Measurements from ENCODE around the gene RABGAP1L.

Gene RABGAP1L

DNA sequence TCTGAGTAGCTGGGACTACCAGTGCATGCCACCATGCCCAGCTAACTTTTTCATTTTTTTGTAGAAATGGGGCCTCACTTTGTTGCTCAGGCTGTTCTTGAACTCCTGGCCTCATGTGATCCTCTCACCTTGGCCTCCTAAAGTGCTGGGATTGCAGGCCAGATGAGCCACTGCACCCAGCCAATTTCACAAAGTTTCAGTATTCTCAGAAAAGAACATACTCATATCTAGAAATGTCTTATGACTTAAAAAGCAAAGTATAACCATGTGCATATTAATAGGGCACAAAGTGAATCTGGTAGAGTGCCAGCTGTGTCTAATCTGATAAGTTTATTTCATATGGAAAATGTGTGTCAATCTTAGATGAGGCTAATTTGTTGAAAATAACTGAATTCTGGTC lies 752.9 kb downstream of the RABGAP1L start:
- DNase-seq (ENCODE audit: low spot score) (no peak), FAIRE-seq (no peak)

DNA sequence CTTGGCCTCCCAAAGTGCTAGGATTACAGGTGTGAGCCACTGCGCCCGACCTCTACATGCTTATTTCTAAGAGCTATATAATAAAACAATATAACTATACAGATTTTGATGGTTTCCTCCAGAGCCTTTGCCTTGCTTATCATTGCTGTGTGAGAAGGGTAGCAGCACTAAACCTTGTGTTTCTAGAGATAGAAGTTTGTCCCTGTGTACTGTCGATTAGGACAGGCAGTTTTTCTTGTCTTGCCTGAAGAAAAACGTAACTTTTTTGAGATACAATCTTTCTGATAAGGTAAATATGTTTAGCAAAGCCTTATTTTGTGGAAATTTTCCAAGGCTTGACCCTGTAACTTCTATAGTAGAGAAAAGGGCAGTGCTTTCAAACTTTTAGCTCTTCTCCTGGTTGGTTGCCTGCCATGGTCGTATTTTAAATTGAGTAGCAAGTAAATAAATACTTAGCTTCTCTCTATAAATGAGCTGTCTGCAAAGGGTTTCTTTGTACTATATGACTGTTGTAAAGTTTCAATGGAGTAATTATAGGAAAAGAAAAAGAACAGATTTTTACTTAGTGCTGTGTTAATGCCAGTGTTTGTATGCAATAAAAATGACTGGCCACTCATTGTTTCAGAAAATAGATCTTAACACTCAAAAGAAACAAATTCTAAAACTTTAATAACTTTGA lies 754.0 kb downstream of the RABGAP1L start:
- DNase-seq (ENCODE audit: low spot score) (no peak), FAIRE-seq (no peak)

DNA sequence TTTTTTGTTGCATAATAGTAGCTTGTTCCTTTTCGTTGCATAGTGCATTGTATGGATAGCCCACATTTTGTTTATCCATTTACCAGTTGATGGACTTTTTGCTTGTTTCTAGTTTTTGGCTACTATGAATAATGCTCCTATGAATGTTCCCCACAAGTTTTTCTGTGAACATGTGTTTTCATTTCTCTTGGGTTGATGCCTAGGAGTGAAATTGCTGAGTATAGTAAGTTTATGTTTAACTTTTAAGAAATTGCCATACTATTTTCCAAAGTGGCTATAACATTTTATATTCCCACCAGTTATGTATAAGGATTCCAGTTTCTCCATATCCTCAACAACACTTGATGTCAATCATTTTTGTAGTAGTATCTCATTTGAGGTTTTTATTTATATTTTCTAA lies 755.7 kb downstream of the RABGAP1L start:
- FAIRE-seq = no peak
- no peak for DNase-seq (ENCODE audit: low spot score)

DNA sequence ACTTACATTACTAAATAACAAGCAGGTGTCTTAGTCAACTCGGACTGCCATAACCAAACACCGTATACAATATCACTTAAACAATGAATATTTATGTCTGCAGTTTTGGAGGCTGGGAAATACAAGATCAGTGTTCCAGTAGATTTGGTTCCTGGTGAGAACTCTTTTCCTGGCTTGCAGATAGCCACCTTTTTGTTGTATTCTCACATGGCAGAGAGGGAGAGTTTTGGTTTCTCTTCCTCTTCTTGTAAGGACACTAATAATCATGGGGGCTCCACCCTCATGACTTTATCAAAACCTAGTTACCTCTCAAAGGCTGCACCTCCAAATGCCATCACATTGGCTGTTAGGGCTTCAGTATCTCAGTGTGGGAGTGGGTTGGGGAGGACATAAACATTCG lies 757.5 kb downstream of the RABGAP1L start:
- DNase-seq (ENCODE audit: low spot score) = no peak
- FAIRE-seq = no peak

DNA sequence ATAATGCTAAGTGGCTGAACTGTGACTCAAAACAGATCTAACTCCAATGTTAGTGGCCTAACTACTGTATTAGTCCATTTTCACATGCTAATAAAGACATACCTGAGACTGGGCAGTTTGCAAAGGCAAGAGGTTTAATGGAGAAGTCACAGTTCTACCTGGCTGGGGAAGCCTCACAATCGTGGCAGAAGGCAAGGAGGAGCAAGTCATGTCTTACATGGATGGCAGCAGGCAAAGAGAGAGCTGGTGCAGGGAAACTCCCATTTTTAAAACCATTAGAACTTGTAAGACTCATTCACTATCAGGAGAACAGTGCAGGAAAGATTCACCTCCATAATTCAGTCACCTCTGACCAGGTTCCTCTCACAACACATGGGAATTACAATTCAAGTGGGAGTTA lies 760.8 kb downstream of the RABGAP1L start:
- FAIRE-seq (no peak), DNase-seq (ENCODE audit: low spot score) (no peak)

DNA sequence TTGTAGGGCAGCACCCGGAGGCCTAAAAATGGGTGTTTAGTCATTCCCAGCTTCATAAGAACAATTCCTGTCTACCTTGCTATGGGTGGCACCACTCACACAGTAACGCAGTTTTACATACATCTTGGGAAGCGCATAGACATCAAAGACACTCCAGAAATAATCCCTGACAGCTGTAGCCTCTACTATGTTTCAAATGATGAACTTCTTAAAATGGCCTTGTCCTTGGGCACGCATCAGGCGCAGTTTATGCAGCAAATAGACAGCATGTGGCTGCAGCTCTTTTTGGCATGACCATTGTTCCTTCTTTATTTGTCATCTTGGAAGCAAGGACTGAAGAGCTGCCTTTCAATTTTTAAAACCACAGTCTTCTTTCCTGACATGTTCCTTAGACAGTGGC lies 762.8 kb downstream of the RABGAP1L start:
- FAIRE-seq = no peak
- DNase-seq (ENCODE audit: low spot score) = no peak

DNA sequence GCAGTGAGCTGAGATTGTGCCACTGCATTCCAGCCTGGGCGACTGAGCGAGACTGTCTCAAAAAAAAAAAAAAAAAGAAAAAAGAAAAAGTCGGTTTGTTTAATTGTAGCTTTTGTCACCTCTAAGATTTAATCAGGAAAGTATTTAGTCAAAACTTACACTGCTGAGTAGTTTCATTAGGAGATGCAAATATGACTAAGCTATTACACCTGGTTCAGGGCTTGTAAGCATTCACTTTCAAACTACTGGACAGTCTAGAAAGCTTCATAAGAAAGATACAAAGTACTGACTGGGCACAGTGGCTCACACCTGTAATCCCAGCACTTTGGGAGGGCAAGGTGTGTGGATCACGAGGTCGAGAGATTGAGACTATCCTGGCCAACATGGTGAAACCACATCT lies 764.5 kb downstream of the RABGAP1L start:
- DNase-seq (ENCODE audit: low spot score) (no peak), FAIRE-seq (no peak)

DNA sequence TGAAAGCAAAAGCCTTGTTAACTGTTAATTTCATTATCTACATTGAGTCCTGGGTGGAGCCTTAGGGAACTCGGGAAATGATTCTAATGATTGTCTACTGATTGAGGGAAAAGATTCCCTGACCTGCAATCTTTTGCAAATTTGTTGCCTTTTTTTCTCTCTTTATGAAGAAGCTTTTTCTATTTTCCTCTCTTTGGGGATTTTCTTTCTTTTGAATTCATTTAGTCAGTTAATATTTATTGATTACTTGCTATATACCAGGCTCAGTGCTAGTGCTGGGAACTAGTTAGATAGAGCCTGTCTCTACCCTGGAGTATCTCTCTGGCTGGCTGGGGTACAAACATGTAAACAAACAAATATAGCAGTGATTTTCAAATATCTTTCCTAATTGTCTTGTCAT lies 769.2 kb downstream of the RABGAP1L start:
- DNase-seq (ENCODE audit: low spot score) = no peak
- no peak for FAIRE-seq

DNA sequence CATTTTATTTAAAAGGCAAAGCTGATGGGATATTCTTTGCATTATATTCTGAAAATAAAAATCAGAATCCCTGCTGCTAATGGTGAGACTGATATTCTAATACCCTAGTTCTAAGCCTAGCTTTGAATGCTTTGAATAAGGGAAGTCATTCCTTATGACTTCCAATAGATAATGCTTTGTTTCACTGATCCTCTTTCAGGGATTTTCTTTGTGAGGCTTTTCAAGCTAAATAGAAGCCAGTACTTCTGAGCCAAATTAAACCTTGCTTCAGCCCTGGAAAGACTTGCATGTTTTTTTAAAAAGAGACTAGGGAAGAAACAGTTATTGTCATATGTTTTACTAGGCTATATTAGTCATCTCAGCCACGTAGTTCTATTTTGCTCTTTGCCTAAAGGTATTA lies 771.9 kb downstream of the RABGAP1L start:
- no peak for FAIRE-seq
- DNase-seq (ENCODE audit: low spot score) = no peak

DNA sequence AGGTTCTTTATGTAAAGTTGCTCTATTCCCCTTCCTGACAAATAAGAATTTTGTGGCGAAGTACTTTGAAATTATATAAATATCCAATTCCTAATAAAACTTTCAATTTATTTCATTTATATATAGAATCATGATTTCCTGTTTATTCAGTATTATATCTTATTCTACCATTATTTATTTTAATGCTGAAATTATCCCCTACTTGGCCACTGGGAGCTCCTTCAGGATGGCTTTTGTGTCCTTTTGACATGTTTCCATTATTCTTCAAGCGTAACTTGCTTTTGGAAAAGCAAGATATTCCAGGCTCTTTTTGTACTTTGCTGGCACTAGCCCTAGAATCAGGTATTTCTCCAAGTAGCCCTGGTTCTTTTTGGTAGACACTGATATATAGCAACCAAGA lies 773.3 kb downstream of the RABGAP1L start:
- DNase-seq (ENCODE audit: low spot score) (no peak), FAIRE-seq (no peak)

DNA sequence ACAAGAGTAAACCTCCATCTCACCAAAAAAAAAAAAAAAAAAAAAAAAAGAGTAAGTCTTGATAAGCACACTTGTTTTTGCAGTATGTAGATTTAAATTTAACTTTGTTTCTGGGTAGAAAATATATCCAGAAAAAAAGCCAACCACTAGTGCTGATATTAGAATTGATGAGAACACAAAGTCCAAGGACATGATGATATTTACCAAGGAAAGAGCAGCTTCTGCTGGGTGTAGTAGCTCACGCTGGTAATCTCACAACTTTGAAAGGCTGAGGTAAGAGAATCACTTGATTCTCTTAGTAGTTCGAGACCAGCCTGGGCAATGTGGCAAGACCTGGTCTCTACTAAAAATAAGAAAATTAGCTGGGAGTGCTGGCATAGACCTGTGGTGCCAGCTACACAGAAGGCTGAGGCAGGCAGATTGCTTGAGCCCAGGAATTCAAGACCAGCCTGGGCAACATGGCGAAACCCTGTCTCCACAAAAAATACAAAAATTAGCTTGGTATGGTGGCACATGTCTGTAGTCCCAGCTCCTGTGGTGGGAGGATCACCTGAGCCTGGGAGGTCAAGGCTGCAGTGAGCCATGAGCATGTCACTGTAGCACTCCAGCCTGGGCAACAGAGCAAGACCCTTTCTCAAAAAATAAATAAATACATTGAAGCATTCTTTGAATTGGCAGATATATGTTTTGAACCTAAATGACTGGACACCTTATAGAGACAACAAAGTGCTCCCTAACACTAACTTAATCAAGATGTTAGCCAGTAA lies 776.8 kb downstream of the RABGAP1L start:
- DNase-seq (ENCODE audit: low spot score) = no peak
- no peak for FAIRE-seq

DNA sequence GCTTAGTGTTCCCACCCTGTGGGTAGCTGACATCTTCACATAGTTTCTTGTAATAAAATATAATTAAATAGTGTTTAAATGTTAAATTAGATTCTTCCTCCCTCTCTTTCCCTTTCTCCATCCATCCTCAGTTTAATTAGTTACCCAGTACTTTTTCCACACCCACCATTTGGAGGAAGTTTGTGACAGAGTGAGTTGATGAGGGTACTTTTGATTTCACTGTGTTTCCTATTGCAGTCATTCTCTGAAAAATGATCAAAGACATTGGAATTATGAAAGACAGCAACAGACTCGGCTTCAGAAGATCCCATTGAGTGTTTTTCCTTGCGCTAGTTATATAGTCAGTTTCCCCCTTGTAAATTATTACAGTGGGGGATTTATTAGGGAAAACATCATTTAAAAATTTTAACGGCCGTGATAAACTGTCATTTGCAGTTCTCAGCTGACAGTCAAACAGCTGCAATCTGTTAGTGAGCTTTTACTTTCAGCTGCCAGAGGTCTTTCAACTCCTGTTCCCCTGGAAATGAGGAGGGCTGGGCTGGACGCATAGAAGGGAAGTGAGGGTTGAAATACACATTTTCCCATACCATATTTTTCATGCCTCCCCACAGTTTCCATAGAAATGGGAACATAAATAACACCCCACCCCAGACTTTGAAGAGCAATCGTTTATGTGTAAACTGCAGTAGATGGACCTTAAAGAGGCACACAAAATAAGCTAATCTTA lies 779.1 kb downstream of the RABGAP1L start:
- FAIRE-seq (no peak), DNase-seq (ENCODE audit: low spot score) (no peak)

DNA sequence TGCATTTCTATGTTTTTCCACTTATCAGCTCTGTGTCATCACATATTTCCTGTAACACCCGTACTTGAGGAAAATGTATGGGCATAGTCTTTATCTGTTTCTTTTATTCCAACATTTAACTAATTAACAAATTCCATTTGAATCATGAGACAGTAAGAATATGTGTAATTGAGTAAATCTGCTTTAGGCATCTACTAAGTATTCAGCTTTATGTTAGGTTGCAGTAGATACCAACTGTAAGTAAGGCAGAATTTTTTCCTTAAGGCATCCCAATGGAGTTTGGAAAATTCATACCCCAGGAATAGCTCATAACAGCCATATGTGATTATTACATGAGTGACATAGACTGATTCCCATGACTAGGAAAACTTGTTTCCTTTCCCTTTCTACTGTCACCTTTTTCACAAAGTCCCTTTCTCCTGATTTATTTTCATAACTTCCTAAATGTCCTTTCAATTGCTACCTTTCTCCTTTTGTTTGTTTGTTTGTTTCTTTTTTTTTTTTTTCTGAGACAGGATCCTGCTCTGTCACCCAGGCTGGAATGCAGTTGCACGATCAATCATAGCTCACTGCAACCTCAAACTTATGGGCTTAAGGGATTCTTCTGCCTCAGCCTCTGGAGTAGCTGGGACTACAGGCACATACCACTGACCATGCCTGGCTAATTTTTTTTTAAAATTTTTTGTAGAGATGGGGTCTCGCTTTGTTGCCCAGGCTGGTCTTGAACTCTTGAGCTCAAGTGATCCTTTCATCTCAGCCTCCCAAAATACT lies 780.6 kb downstream of the RABGAP1L start:
- FAIRE-seq (no peak), DNase-seq (ENCODE audit: low spot score) (no peak)

DNA sequence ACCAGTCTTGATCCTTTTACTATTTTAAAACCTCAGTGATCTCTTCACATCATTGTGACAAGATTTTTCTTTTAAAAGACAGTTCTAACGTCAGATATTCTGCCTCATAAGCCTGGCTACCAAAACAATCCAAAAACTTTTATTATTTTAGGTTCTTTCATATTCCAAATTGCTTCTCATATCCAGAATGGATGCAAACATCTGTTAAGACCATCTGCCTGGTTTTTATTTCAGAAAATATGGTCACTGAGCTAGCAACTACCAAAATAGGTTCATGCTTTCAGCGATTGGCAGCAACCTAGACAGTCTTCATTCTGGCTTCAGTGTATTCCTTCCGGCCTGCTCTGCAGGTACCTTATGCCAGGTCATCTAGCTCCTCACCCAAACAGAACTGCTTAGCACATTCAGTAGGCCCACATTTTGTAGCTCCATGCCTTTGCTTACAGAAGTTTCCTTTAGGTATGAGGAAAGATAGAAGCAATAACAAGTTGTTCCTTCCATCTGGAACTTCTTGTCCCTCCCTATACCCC lies 781.4 kb downstream of the RABGAP1L start:
- FAIRE-seq (no peak), DNase-seq (ENCODE audit: low spot score) (no peak)

DNA sequence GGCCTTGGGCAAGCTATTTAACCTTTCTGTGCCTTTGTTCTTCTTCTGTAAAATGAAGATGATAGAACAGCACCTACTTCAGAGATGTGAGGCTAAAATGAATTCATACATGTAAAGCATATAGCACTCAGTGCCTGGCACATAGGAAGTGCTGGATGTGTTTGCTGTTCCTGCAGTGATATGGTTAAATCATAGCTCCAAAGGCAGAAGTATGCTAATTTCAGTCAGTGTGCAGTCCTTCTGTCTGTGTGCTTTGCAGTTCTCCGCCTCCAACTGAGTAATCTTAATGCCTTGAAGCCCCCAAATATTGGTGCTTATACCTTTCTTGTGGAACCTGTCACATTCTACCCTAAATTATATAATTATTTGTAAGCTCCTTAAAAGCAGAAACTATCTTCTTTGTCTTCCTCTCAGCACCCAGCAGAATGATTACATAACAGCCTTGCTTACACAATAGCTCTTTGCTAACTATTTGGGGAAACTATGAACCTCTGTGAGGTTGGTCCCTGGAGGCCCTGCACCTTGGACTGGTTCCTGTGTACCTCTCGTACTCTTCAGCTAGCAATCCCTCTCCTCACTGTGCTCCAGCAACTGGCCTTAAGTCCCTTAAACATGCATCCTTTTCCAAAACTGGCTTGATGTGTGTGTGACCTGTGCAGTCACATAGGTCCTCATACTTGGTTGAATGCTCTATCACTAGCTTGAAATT lies 783.4 kb downstream of the RABGAP1L start:
- FAIRE-seq (no peak), DNase-seq (ENCODE audit: low spot score) (no peak)

DNA sequence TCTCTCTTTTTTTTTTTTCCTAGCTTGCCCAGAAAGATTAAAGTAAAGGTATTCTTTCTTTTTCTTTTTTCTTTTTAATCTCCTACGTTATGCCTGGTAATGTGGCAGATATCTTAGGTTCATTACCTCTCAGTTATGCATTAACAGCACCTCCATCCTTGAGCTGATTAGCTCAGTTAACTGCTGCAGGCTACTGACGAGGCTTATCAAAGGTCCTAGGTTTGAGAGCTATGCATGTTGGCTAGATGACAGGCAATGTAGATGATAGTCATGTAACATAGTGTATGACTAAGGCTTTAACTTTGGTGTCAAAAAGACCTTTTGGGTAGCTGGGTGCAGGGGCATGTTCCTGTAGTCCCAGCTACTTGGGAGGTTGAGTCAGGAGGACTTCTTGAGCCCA lies 786.7 kb downstream of the RABGAP1L start:
- no peak for FAIRE-seq
- no peak for DNase-seq (ENCODE audit: low spot score)

DNA sequence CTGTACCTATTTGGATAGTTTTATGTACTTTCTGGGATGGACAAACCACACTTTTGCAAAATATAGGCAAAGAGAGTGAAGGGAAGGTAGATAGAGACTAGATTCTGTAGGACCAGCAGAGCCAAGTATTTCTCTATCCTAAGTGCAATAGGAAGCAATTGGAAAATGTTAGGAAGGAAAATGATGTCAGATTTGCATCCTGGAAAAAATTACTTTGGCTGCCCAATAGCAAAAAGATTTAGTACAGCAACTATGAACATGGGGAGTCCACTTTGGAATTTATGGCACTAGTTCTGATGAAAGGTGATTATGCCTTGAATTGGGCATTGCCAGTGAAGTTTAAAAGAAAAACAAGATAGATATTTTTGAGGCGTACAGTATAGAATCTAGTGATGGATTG lies 789.7 kb downstream of the RABGAP1L start:
- no peak for DNase-seq (ENCODE audit: low spot score)
- FAIRE-seq = no peak

DNA sequence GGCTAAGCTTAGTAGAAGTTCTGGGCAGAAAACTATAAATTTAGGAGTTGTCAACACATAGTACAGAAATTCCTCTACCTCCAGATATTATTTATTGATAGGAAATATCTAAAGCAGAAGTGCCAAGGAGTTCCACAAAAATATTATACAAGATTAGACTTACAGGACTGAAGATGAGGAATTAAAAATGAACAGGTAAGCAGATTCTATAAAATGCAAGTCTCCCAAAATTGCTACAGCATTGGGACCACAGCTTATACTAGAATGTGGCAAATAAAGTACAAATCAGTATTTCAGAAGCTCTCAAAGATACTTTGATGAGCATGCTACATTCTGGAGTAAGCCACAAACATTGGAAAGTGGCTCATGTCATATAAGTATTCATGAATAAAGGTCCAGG lies 790.3 kb downstream of the RABGAP1L start:
- FAIRE-seq = no peak
- DNase-seq (ENCODE audit: low spot score) = no peak

DNA sequence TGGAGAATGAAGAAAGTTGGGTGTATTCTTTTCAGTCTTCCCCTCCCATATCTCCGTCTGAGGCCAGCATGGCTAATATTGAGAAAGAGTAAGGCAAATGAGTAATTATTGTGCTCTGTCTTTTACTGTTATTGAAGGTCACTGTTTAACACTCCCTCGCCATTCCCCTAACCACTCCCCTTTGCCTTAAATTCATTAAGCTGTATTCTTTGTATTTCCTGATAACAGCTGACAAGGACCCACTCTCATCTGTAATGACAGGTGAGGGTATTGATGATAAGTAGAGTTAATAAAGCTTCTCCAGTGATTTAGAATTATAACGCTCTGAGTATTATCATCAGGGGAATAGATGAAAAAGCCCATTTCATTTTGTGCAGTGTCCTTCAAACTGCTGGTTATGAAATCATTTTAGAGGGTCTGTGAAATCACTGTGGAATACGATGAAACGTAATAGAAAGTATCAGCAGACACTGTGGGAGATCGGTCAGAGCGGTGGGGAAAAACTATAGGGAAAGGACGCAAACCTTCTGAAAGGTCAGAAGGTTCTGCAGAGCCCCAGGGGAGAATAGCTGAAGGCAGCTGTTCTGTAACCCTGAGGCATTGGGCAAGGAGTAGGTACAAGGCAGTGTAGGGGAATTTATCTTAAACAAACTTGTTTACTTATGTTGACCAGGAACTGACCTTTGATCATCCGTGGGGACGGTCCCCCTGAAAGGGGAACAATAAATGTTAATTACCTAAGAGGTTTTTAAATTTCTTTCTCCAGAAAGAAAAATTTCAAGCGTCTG lies 794.2 kb downstream of the RABGAP1L start:
- no peak for FAIRE-seq

DNA sequence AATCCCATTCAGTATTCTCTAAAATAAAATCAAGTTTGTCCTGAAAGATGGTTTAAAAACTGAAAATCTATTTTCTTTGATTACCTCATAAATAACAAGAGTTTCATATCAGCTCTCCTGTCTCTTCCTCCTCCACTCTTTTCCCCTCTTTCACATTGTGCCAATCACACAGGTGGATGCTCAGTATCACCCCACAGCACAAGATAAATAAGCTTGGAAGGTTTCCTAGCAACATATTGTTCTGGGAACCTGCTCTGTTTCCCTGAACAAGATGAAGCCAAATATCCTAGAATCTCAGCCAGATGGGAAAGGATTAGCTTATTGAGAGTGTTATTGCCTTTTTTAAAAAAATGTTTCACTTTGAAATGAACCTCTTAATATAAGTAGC lies 794.7 kb downstream of the RABGAP1L start:
- no peak for FAIRE-seq
- no peak for DNase-seq (ENCODE audit: low spot score)

More for the DNA sequence above, 794.2 kb downstream of the RABGAP1L start:
- DNase-seq (ENCODE audit: low spot score) = no peak
